Activated T-helper 2 cell treated with anti-CD3 and anti-CD28 coated beads, Interferon-gamma antibody, Interleukin-2, Interleukin-4, amounts not matched to agents 10 μg/mL and 5 μg/mL and 100 μg/mL, durations not matched to agents 14 hours and 24 hours and 36 hours (primary cell): ENCODE results near the gene CCDC134. TPM values are rescaled to one million over a fixed set of nuclear protein-coding genes. Genes with fewer than 3 reads are reported as not detected.

ENCODE experiments used
- DNase-seq: peaks from one replicate; pipeline ENCODE4 v3.0.0; 2021; ENCODE audit warnings: low spot score
- H3K27ac Mint-ChIP-seq: one replicate; pipeline ENCODE4 v1.8.0; 2021; ENCODE audit warnings: mixed read lengths
- H3K27me3 Mint-ChIP-seq: one replicate; pipeline ENCODE4 v1.8.0; 2021; ENCODE audit warnings: low read depth, mixed read lengths
- H3K36me3 Mint-ChIP-seq: one replicate; pipeline ENCODE4 v1.8.0; 2021; ENCODE audit warnings: low read depth, mixed read lengths
- H3K4me1 Mint-ChIP-seq: one replicate; pipeline ENCODE4 v1.8.0; 2021; ENCODE audit warnings: low read depth, mixed read lengths
- H3K4me3 Mint-ChIP-seq: one replicate; pipeline ENCODE4 v1.8.0; 2021; ENCODE audit warnings: low read depth, mild to moderate bottlenecking, moderate library complexity, mixed read lengths
- H3K9me3 Mint-ChIP-seq: one replicate; pipeline ENCODE4 v1.8.0; 2021; ENCODE audit warnings: mixed read lengths
- intact Hi-C: fragments of 100-400 bp; cut with micrococcal nuclease; formaldehyde crosslinking; loops from one replicate; pipeline ENCODE4 v1.15.1; 2023
- total RNA-seq: library from RNA; stranded (reverse); gene quantifications from 2 replicates; pipeline ENCODE4 v1.2.3, GENCODE V29; 2022

The CCDC134 gene
- total RNA-seq, 1 donor from 2014 or later, result 17.4 TPM

- no peak overlapping the region for H3K4me3 Mint-ChIP-seq
- intact Hi-C loops, result no loop called here
- H3K9me3 Mint-ChIP-seq, result no peaks in the 10 kb centered on the region
- no peak for DNase-seq
- peaks cover 67% of the 10 kb centered on the region for H3K4me1 Mint-ChIP-seq
- H3K36me3 Mint-ChIP-seq, result peaks cover 69% of the 10 kb centered on the region
- H3K27ac Mint-ChIP-seq, result peak overlapping the region; percentile 8
- H3K27me3 Mint-ChIP-seq, result no peaks in the 10 kb centered on the region
Measured at GRCh38 chr22:41844036-41844435, 43.6 kb downstream of the CCDC134 start.

GRCh38 chr22:41844513-41844912 is 44.0 kb downstream of the CCDC134 start:
- Mint-ChIP-seq H3K27ac (no peak overlapping the region), H3K9me3 (no peaks in the 10 kb centered on the region), H3K36me3 (peaks cover 68% of the 10 kb centered on the region), H3K4me1 (peaks cover 64% of the 10 kb centered on the region), H3K27me3 (no peaks in the 10 kb centered on the region), H3K4me3 (no peak overlapping the region)
- intact Hi-C loops, result no loop called here
- no peak for DNase-seq

- Mint-ChIP-seq H3K9me3 (no peaks in the 10 kb centered on the region), H3K27me3 (no peaks in the 10 kb centered on the region), H3K27ac (peak overlapping the region; percentile 77), H3K4me3 (no peak overlapping the region), H3K4me1 (peaks cover 59% of the 10 kb centered on the region), H3K36me3 (peaks cover 68% of the 10 kb centered on the region)
- DNase-seq, result no peak
- intact Hi-C loops, result no loop called here
Measured at GRCh38 chr22:41845380-41846267, 45.1 kb downstream of the CCDC134 start.

- H3K36me3 Mint-ChIP-seq, result peaks cover 64% of the 10 kb centered on the region
- H3K9me3 Mint-ChIP-seq, result no peaks in the 10 kb centered on the region
- H3K27ac Mint-ChIP-seq, result peak overlapping the region; percentile 77
- H3K4me1 Mint-ChIP-seq, result peaks cover 52% of the 10 kb centered on the region
- no peak for DNase-seq
- intact Hi-C loops, result no loop called here
- H3K4me3 Mint-ChIP-seq, result no peak overlapping the region
- H3K27me3 Mint-ChIP-seq, result no peaks in the 10 kb centered on the region
Measured at GRCh38 chr22:41846268-41846987, 45.9 kb downstream of the CCDC134 start.

- no peaks in the 10 kb centered on the region for H3K27me3 Mint-ChIP-seq
- H3K4me1 Mint-ChIP-seq, result peaks cover 46% of the 10 kb centered on the region
- no peak for DNase-seq
- peak overlapping the region; percentile 55 for H3K27ac Mint-ChIP-seq
- no peaks in the 10 kb centered on the region for H3K9me3 Mint-ChIP-seq
- intact Hi-C loops, result no loop called here
- no peak overlapping the region for H3K4me3 Mint-ChIP-seq
- peaks cover 63% of the 10 kb centered on the region for H3K36me3 Mint-ChIP-seq
Measured at GRCh38 chr22:41847300-41847699, 46.8 kb downstream of the CCDC134 start.

GRCh38 chr22:41848468-41848867 is 48.0 kb downstream of the CCDC134 start:
- H3K27ac Mint-ChIP-seq, result no peak overlapping the region
- intact Hi-C loops, result no loop called here
- no peaks in the 10 kb centered on the region for H3K9me3 Mint-ChIP-seq
- no peak for DNase-seq
- no peak overlapping the region for H3K4me3 Mint-ChIP-seq
- peaks cover 43% of the 10 kb centered on the region for H3K4me1 Mint-ChIP-seq
- no peaks in the 10 kb centered on the region for H3K27me3 Mint-ChIP-seq
- H3K36me3 Mint-ChIP-seq, result peaks cover 63% of the 10 kb centered on the region

GRCh38 chr22:41856469-41856868 is 56.0 kb downstream of the CCDC134 start:
- H3K4me3 Mint-ChIP-seq, result no peak overlapping the region
- intact Hi-C loops, result loop anchor here (2.0 to 5.0 kb wide), 2 partner anchors 34 to 54 kb away; partner anchors contain the start of gene CCDC134
- no peak for DNase-seq
- H3K27me3 Mint-ChIP-seq, result no peaks in the 10 kb centered on the region
- H3K36me3 Mint-ChIP-seq, result peaks cover 52% of the 10 kb centered on the region
- H3K27ac Mint-ChIP-seq, result peak overlapping the region; percentile 78
- no peaks in the 10 kb centered on the region for H3K9me3 Mint-ChIP-seq
- peaks cover 58% of the 10 kb centered on the region for H3K4me1 Mint-ChIP-seq

- peak; percentile 67 for DNase-seq
- Mint-ChIP-seq H3K4me1 (peaks cover 62% of the 10 kb centered on the region), H3K4me3 (peak overlapping the region; percentile 31), H3K27me3 (no peaks in the 10 kb centered on the region), H3K27ac (peak overlapping the region; percentile 92), H3K9me3 (no peaks in the 10 kb centered on the region), H3K36me3 (peaks cover 47% of the 10 kb centered on the region)
- intact Hi-C loops, result loop anchor here (1.0 to 5.0 kb wide), 4 partner anchors 24 to 83 kb away; partner anchors contain the start of genes CCDC134 and SREBF2
Measured at GRCh38 chr22:41857155-41857859, 56.8 kb downstream of the CCDC134 start.

- Mint-ChIP-seq H3K27ac (peak overlapping the region; percentile 92), H3K4me3 (peak overlapping the region; percentile 31), H3K4me1 (peaks cover 65% of the 10 kb centered on the region), H3K9me3 (no peaks in the 10 kb centered on the region), H3K36me3 (peaks cover 43% of the 10 kb centered on the region), H3K27me3 (no peaks in the 10 kb centered on the region)
- no peak for DNase-seq
- intact Hi-C loops, result loop anchor here (1.0 to 5.0 kb wide), 6 partner anchors 15 to 169 kb away; partner anchors contain the start of genes CCDC134, SNU13 and SREBF2
Measured at GRCh38 chr22:41857860-41858199, 57.4 kb downstream of the CCDC134 start.

GRCh38 chr22:41862160-41862529 is 61.7 kb downstream of the CCDC134 start:
- no peaks in the 10 kb centered on the region for H3K9me3 Mint-ChIP-seq
- peak overlapping the region; percentile 74 for H3K4me3 Mint-ChIP-seq
- peak overlapping the region; percentile 99 for H3K27ac Mint-ChIP-seq
- peaks cover 61% of the 10 kb centered on the region for H3K4me1 Mint-ChIP-seq
- H3K27me3 Mint-ChIP-seq, result no peaks in the 10 kb centered on the region
- DNase-seq, result peak; percentile 18
- intact Hi-C loops, result loop anchor here (1.0 kb wide), 3 partner anchors 11 to 78 kb away; partner anchors contain the start of gene SREBF2
- peaks cover 52% of the 10 kb centered on the region for H3K36me3 Mint-ChIP-seq

GRCh38 chr22:41862530-41863266 is 62.2 kb downstream of the CCDC134 start:
- H3K27ac Mint-ChIP-seq, result peak overlapping the region; percentile 99
- no peak for DNase-seq
- peaks cover 52% of the 10 kb centered on the region for H3K36me3 Mint-ChIP-seq
- H3K9me3 Mint-ChIP-seq, result no peaks in the 10 kb centered on the region
- peaks cover 57% of the 10 kb centered on the region for H3K4me1 Mint-ChIP-seq
- intact Hi-C loops, result loop anchor here (1.0 kb wide), 3 partner anchors 11 to 78 kb away; partner anchors contain the start of gene SREBF2
- peak overlapping the region; percentile 74 for H3K4me3 Mint-ChIP-seq
- no peaks in the 10 kb centered on the region for H3K27me3 Mint-ChIP-seq

GRCh38 chr22:41863472-41863871 is 63.0 kb downstream of the CCDC134 start:
- H3K27ac Mint-ChIP-seq, result peak overlapping the region; percentile 99

More at GRCh38 chr22:41863472-41863871, 63.0 kb downstream of the CCDC134 start:
- intact Hi-C loops, result no loop called here
- Mint-ChIP-seq H3K36me3 (peaks cover 52% of the 10 kb centered on the region), H3K9me3 (no peaks in the 10 kb centered on the region), H3K27me3 (no peaks in the 10 kb centered on the region), H3K4me1 (peaks cover 50% of the 10 kb centered on the region), H3K4me3 (peak overlapping the region; percentile 74)
- DNase-seq, result no peak
